ENCODE data around the gene COG5. TPM values are rescaled to one million over a fixed set of nuclear protein-coding genes. Genes with fewer than 3 reads are reported as not detected.

COG5 gene
- total and polyA plus RNA-seq, 2 experiments from 2014 or later, result 15.4 to 36.5 TPM

GRCh38 chr7:107482571-107482970, 81.1 kb downstream of the COG5 start (continued):
- TF ChIP-seq ZNF462 (CRISPR knock-in tag; IDR thresholded peaks at IDR 0.05) (no peak), EZH2phosphoT487 (IDR thresholded peaks at IDR 0.05; ENCODE audit: unreplicated experiment) (no peak), NANOG (IDR thresholded peaks at IDR 0.05; ENCODE audit: borderline replicate concordance) (no peak), CREB1 (CRISPR knock-in tag; IDR thresholded peaks at IDR 0.05; ENCODE audit: low read depth) (no peak), ZNF331 (CRISPR knock-in tag; IDR thresholded peaks at IDR 0.05; ENCODE audit: low read depth) (no peak), JUNB (IDR thresholded peaks at IDR 0.05; ENCODE audit: unreplicated experiment) (no peak), POLR2AphosphoS5 (IDR thresholded peaks at IDR 0.05; ENCODE audit: low read depth) (no peak), CTCF (conservative IDR thresholded peaks at IDR 0.05; ENCODE audit: low read depth in 2 of 2) (no peak), ETS1 (IDR thresholded peaks at IDR 0.05) (no peak)
